IPS-NIHi11 (cell line): ENCODE measurements around the gene GGACT.
A peak's percentile ranks its signal among the peaks of the same experiment; 100 is the strongest.

ENCODE experiments used
- DNase-seq: peaks from one replicate; pipeline ENCODE4 v3.0.0; 2012; ENCODE audit warnings: mixed read lengths, low spot score

Gene GGACT

GRCh38 chr13:100547791-100548201 is 40.8 kb downstream of the GGACT start:
- no peak for DNase-seq

GRCh38 chr13:100546713-100547405 is 41.7 kb downstream of the GGACT start:
- DNase-seq: no peak

- DNase-seq: no peak
These were observed 42.9 kb downstream of the GGACT start for GRCh38 chr13:100545684-100546061.

- peak; percentile 56 for DNase-seq
These were observed 43.5 kb downstream of the GGACT start for GRCh38 chr13:100544866-100545683.

GRCh38 chr13:100543872-100544602 is 44.6 kb downstream of the GGACT start:
- no peak for DNase-seq

GRCh38 chr13:100542826-100543156 is 45.8 kb downstream of the GGACT start:
- DNase-seq: no peak

GRCh38 chr13:100541897-100542825 is 46.4 kb downstream of the GGACT start:
- DNase-seq: no peak

GRCh38 chr13:100540621-100541020 is 48.0 kb downstream of the GGACT start:
- DNase-seq: no peak

GRCh38 chr13:100537951-100538462 is 50.6 kb downstream of the GGACT start:
- no peak for DNase-seq

- DNase-seq: no peak
These were observed 51.1 kb downstream of the GGACT start for GRCh38 chr13:100537486-100537885.

GRCh38 chr13:100536643-100537180 is 51.9 kb downstream of the GGACT start:
- no peak for DNase-seq

GRCh38 chr13:100535426-100536135 is 53.0 kb downstream of the GGACT start:
- no peak for DNase-seq

GRCh38 chr13:100534911-100535310 is 53.7 kb downstream of the GGACT start:
- no peak for DNase-seq

- DNase-seq: no peak
These were observed 54.3 kb downstream of the GGACT start for GRCh38 chr13:100534147-100534843.

- no peak for DNase-seq
These were observed 55.0 kb downstream of the GGACT start for GRCh38 chr13:100533588-100534041.

- no peak for DNase-seq
These were observed 55.7 kb downstream of the GGACT start for GRCh38 chr13:100532836-100533435.

GRCh38 chr13:100532090-100532766 is 56.4 kb downstream of the GGACT start:
- DNase-seq: no peak

GRCh38 chr13:100530671-100531213 is 57.8 kb downstream of the GGACT start:
- DNase-seq: no peak
